CD14-positive monocyte (primary cell): Measurements from ENCODE around the gene C6orf15. TPM values are rescaled to one million over a fixed set of nuclear protein-coding genes. Genes with fewer than 3 reads are reported as not detected.

ENCODE experiments used
- DNase-seq, 3 donors: peaks; one replicate each; pipeline ENCODE4 v3.0.0-alpha.2; 2011 to 2022
- H2AFZ ChIP-seq: 2 replicates; pipeline ENCODE4 v1.6.0; 2012; ENCODE audit warnings: mild to moderate bottlenecking, low read depth, low read length, inconsistent platforms; ENCODE audit not compliant: insufficient read depth, poor library complexity, severe bottlenecking
- H3K27ac ChIP-seq, 2 donors: 1 replicate in 1 of 2; 2 replicates in 1 of 2; pipeline ENCODE4 v1.5.1; 2012 to 2013; ENCODE audit warnings: low read length in 2 of 2, control low read depth in 1 of 2, inconsistent platforms in 1 of 2, low read depth in 1 of 2, mild to moderate bottlenecking in 1 of 2
- H3K27me3 ChIP-seq, 2 donors: one replicate each; pipeline versions ENCODE4 v1.6.0 to v1.6.1; 2011 to 2013; ENCODE audit warnings: low read length in 2 of 2; ENCODE audit not compliant: control insufficient read depth in 2 of 2, insufficient read depth in 2 of 2
- H3K36me3 ChIP-seq, 2 donors: replicated peaks in 1 of 2; 1 replicate in 1 of 2; 2 replicates in 1 of 2; pipeline versions ENCODE4 v1.5.1 to v1.6.1; 2012 to 2013; ENCODE audit warnings: low read length in 2 of 2, control low read depth in 1 of 2, inconsistent platforms in 1 of 2, mild to moderate bottlenecking in 1 of 2; ENCODE audit not compliant: insufficient read depth in 2 of 2, control insufficient read depth in 1 of 2
- H3K4me1 ChIP-seq, 2 donors: 1 replicate in 1 of 2; 2 replicates in 1 of 2; pipeline versions ENCODE4 v1.5.1 to v1.6.1; 2012 to 2013; ENCODE audit warnings: low read length in 2 of 2, control low read depth in 1 of 2, inconsistent platforms in 1 of 2, mild to moderate bottlenecking in 1 of 2, moderate library complexity in 1 of 2; ENCODE audit not compliant: insufficient read depth in 2 of 2, control insufficient read depth in 1 of 2
- H3K4me2 ChIP-seq: replicated peaks from 2 replicates; pipeline ENCODE3; 2012; ENCODE audit warnings: low read length, moderate library complexity, mild to moderate bottlenecking; ENCODE audit not compliant: poor library complexity, severe bottlenecking; ENCODE audit errors: extremely low read depth
- H3K4me3 ChIP-seq, 3 experiments: fragments of 200-600 bp in 1 of 3; sonication (generic) in 1 of 3; replicated peaks in 1 of 3; 1 replicate in 2 of 3; 2 replicates in 1 of 3; pipeline ENCODE4 v1.5.1; 2011 to 2013; ENCODE audit warnings: low read length in 3 of 3, mild to moderate bottlenecking in 3 of 3, control low read depth in 2 of 3, low read depth in 2 of 3, inconsistent platforms in 1 of 3, moderate library complexity in 1 of 3
- H3K79me2 ChIP-seq: 2 replicates; pipeline ENCODE4 v1.6.0; 2012; ENCODE audit warnings: mild to moderate bottlenecking, control low read depth, inconsistent platforms, low read length, moderate library complexity; ENCODE audit not compliant: insufficient read depth
- H3K9ac ChIP-seq: 2 replicates; pipeline ENCODE4 v1.6.0; 2017; ENCODE audit warnings: low read length, mild to moderate bottlenecking; ENCODE audit not compliant: insufficient read depth, poor library complexity, severe bottlenecking
- H3K9me3 ChIP-seq, 2 donors: replicated peaks in 1 of 2; 1 replicate in 1 of 2; 2 replicates in 1 of 2; pipeline versions ENCODE4 v1.5.1 to v1.6.1; 2012 to 2013; ENCODE audit warnings: low read length in 2 of 2, control low read depth in 1 of 2; ENCODE audit not compliant: control insufficient read depth in 1 of 2, insufficient read depth in 1 of 2
- H4K20me1 ChIP-seq: 2 replicates; pipeline ENCODE4 v1.6.0; 2012; ENCODE audit warnings: mild to moderate bottlenecking, low read length, control low read depth, moderate library complexity; ENCODE audit not compliant: insufficient read depth
- H3K27ac Mint-ChIP-seq, 7 donors: one replicate each; pipeline ENCODE4 v1.8.0; 2020; ENCODE audit warnings: mild to moderate bottlenecking in 7 of 7, mixed read lengths in 7 of 7, moderate library complexity in 6 of 7, inconsistent platforms in 2 of 7
- H3K27me3 Mint-ChIP-seq, 3 donors: one replicate each; pipeline ENCODE4 v1.8.0; 2021 to 2022; ENCODE audit warnings: low read depth in 3 of 3, mild to moderate bottlenecking in 3 of 3, mixed read lengths in 3 of 3, moderate library complexity in 3 of 3, inconsistent platforms in 1 of 3
- H3K36me3 Mint-ChIP-seq, 2 donors: one replicate each; pipeline ENCODE4 v1.8.0; 2020; ENCODE audit warnings: mixed read lengths in 2 of 2, inconsistent platforms in 1 of 2, mild to moderate bottlenecking in 1 of 2
- H3K4me1 Mint-ChIP-seq: one replicate; pipeline ENCODE4 v1.8.0; 2020; ENCODE audit warnings: mild to moderate bottlenecking, mixed read lengths
- H3K4me3 Mint-ChIP-seq, 2 donors: one replicate each; pipeline ENCODE4 v1.8.0; 2020; ENCODE audit warnings: mild to moderate bottlenecking in 2 of 2, mixed read lengths in 2 of 2, moderate library complexity in 1 of 2
- H3K9me3 Mint-ChIP-seq, 7 donors: one replicate each; pipeline ENCODE4 v1.8.0; 2020 to 2022; ENCODE audit warnings: mixed read lengths in 7 of 7, mild to moderate bottlenecking in 6 of 7, moderate library complexity in 6 of 7, inconsistent platforms in 2 of 7
- WGBS: methylation state at CpG from one replicate; pipeline ENCODE4 v1.1.5; 2013; ENCODE audit warnings: missing lambda C conversion rate; ENCODE audit not compliant: insufficient coverage; 5-methylcytosine and 5-hydroxymethylcytosine counted together
- intact Hi-C, 2 donors: fragments of 100-400 bp; cut with micrococcal nuclease; formaldehyde crosslinking; loops; one replicate each; pipeline versions ENCODE4 v1.15.0 to v1.15.1; 2023
- polyA plus RNA-seq, 3 donors: library from polyadenylated mRNA; depleted of rRNA in 1 of 3; unstranded in 2 of 3; stranded (reverse) in 1 of 3; fragments of 300-500 nt in 2 of 3; fragments of >200 nt in 1 of 3; fragmentation: Illumina TruSeq in 2 of 3; gene quantifications; 1 replicate in 2 of 3; 2 replicates in 1 of 3; pipeline ENCODE4 v1.2.3, GENCODE V29; 2012 to 2021
- TF ChIP-seq, protein P1 (sequence below): fragments of 200-600 bp; IDR thresholded peaks from one replicate; pipeline ENCODE4 v1.8.0; 2022; ENCODE audit warnings: antibody characterized with exemption, mild to moderate bottlenecking

The C6orf15 gene
- polyA plus RNA-seq, 3 donors = not detected

DNA sequence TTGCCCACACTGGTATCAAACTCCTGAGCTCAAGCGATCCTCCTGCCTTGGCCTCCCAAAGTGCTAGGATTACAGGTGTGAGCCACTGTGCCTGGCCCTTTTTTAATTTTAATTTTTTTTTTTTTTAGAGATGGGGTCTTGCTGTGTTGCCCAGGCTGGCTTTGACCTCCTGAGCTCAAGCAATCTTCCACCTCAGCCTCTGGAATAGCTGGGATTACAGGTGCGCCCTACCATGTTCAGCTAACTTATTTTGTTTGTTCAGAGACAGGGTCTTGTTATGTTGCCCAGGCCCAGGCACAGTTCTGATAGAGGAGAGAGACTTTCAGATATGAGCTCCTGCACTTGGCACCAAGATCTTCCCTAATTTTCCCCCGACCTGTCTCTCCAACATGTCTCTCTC, 18.4 kb upstream of the C6orf15 start:
- no peak overlapping the region for H3K4me2 ChIP-seq
- no peaks in the 10 kb centered on the region for H3K9me3 ChIP-seq
- H3K79me2 ChIP-seq = no peaks in the 10 kb centered on the region
- Mint-ChIP-seq H3K27ac (no peak overlapping the region), H3K4me3 (no peak overlapping the region), H3K36me3 (no peaks in the 10 kb centered on the region), H3K9me3 (peaks cover 0 to 2% (median 0%) of the 10 kb centered on the region in 7 donors), H3K4me1 (no peaks in the 10 kb centered on the region), H3K27me3 (peaks cover 4 to 8% (median 4%) of the 10 kb centered on the region in 3 donors)
- no peak overlapping the region for H3K4me3 ChIP-seq
- no peaks in the 10 kb centered on the region for H3K27me3 ChIP-seq
- no peak overlapping the region for H3K27ac ChIP-seq
- H3K36me3 ChIP-seq = no peaks in the 10 kb centered on the region
- TF ChIP-seq, protein P1, sequence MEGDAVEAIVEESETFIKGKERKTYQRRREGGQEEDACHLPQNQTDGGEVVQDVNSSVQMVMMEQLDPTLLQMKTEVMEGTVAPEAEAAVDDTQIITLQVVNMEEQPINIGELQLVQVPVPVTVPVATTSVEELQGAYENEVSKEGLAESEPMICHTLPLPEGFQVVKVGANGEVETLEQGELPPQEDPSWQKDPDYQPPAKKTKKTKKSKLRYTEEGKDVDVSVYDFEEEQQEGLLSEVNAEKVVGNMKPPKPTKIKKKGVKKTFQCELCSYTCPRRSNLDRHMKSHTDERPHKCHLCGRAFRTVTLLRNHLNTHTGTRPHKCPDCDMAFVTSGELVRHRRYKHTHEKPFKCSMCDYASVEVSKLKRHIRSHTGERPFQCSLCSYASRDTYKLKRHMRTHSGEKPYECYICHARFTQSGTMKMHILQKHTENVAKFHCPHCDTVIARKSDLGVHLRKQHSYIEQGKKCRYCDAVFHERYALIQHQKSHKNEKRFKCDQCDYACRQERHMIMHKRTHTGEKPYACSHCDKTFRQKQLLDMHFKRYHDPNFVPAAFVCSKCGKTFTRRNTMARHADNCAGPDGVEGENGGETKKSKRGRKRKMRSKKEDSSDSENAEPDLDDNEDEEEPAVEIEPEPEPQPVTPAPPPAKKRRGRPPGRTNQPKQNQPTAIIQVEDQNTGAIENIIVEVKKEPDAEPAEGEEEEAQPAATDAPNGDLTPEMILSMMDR = no peak
- no peaks in the 10 kb centered on the region for H4K20me1 ChIP-seq
- no peak overlapping the region for H2AFZ ChIP-seq
- DNase-seq = no peak
- no peak overlapping the region for H3K9ac ChIP-seq
- intact Hi-C loops = no loop called here
- WGBS = 90% methylated on average over 2 of the region's 3 CpGs
- H3K4me1 ChIP-seq = no peaks in the 10 kb centered on the region

DNA sequence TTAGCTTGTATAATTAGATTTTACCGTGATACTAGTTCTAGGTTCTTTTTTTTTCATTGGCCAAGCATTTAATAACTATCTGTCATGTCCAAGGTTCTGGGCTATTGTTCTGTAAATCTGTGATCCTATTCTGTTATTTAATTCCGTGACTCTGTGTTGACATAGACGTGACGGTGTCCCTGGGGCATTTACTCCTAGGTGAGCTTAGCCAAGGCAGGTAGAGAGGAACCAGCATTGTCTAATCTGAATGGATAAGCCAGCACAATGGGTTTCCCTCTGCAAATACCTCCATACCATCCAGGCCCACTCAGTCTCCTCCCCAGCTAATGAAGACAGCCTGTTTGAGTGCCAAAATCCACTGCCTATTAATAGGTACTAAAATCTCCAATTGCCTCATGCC, 16.8 kb upstream of the C6orf15 start:
- Histone ChIP-seq H3K27me3 (no peaks in the 10 kb centered on the region), H3K36me3 (no peaks in the 10 kb centered on the region), H3K9me3 (no peaks in the 10 kb centered on the region), H3K4me2 (no peak overlapping the region), H3K79me2 (no peaks in the 10 kb centered on the region), H4K20me1 (no peaks in the 10 kb centered on the region), H3K9ac (no peak overlapping the region), H3K4me1 (no peaks in the 10 kb centered on the region), H3K27ac (no peak overlapping the region), H2AFZ (no peak overlapping the region), H3K4me3 (no peak overlapping the region)
- DNase-seq = no peak
- H3K4me1 Mint-ChIP-seq = peaks cover 8% of the 10 kb centered on the region
- TF ChIP-seq, protein P1 = no peak
- H3K9me3 Mint-ChIP-seq = peaks cover 0 to 2% (median 0%) of the 10 kb centered on the region in 7 donors
- H3K36me3 Mint-ChIP-seq = no peaks in the 10 kb centered on the region
- intact Hi-C loops = no loop called here
- no peak overlapping the region for H3K4me3 Mint-ChIP-seq
- WGBS = 96% methylated on average over 3 of the region's 4 CpGs
- H3K27ac Mint-ChIP-seq = no peak overlapping the region
- H3K27me3 Mint-ChIP-seq = peaks cover 2 to 8% (median 4%) of the 10 kb centered on the region in 3 donors
